Right hindlimb (tissue), 1 donor: ENCODE results near the gene TRH.

Experiments
- DNase-seq: peaks from one replicate; pipeline ENCODE4 v3.0.0-alpha.2; 2018

Gene TRH

GRCh38 chr3:129974564-129974832 lies at the start of gene TRH:
TSS of gene TRH (plus strand) at chr3:129974720. CDS start at chr3:129975817, 1,097 bp downstream.
- no peak for DNase-seq

- no peak for DNase-seq
Measured at GRCh38 chr3:129927072-129927471, 47.4 kb upstream of the TRH start.

- DNase-seq, result no peak
Measured at GRCh38 chr3:129929383-129929782, 45.1 kb upstream of the TRH start.

- DNase-seq, result no peak
Measured at GRCh38 chr3:129933471-129933870, 41.0 kb upstream of the TRH start.

GRCh38 chr3:129934234-129935123 lies 40.0 kb upstream of the TRH start:
- DNase-seq, result peak; percentile 48

GRCh38 chr3:129936757-129937156 lies 37.8 kb upstream of the TRH start:
- DNase-seq, result no peak

GRCh38 chr3:129937717-129938116 lies 36.8 kb upstream of the TRH start:
- DNase-seq, result no peak

GRCh38 chr3:129938140-129938930 lies 36.2 kb upstream of the TRH start:
- no peak for DNase-seq

GRCh38 chr3:129940086-129940485 lies 34.4 kb upstream of the TRH start:
- DNase-seq, result no peak

GRCh38 chr3:129942296-129942695 lies 32.2 kb upstream of the TRH start:
- peak; percentile 79 for DNase-seq

- DNase-seq, result no peak
Measured at GRCh38 chr3:129943020-129943419, 31.5 kb upstream of the TRH start.

- DNase-seq, result no peak
Measured at GRCh38 chr3:129944709-129945108, 29.8 kb upstream of the TRH start.

- no peak for DNase-seq
Measured at GRCh38 chr3:129947538-129948240, 26.8 kb upstream of the TRH start.

GRCh38 chr3:129950318-129951046 lies 24.0 kb upstream of the TRH start:
- DNase-seq, result no peak

GRCh38 chr3:129952556-129953355 lies 21.8 kb upstream of the TRH start:
- no peak for DNase-seq

GRCh38 chr3:129953621-129954020 lies 20.9 kb upstream of the TRH start:
- DNase-seq, result no peak

GRCh38 chr3:129954514-129954913 lies 20.0 kb upstream of the TRH start:
- DNase-seq, result no peak

GRCh38 chr3:129956936-129957335 lies 17.6 kb upstream of the TRH start:
- no peak for DNase-seq

GRCh38 chr3:129958755-129959154 lies 15.8 kb upstream of the TRH start:
- DNase-seq, result no peak

GRCh38 chr3:129961141-129961541 lies 13.4 kb upstream of the TRH start:
- DNase-seq, result no peak

- no peak for DNase-seq
Measured at GRCh38 chr3:129962600-129962999, 11.9 kb upstream of the TRH start.

GRCh38 chr3:129965937-129966336 lies 8.6 kb upstream of the TRH start:
- no peak for DNase-seq
